Psoas muscle (tissue), 8 donors: ENCODE measurements around the gene HCAR1. TPM values are rescaled to one million over a fixed set of nuclear protein-coding genes. Genes with fewer than 3 reads are reported as not detected.

Experiments
- ATAC-seq, 4 donors: fragments of 200-7000 bp; cut with Tn5 transposase; one replicate each; pipeline ENCODE4 v1.9.1; 2020; ENCODE audit warnings: moderate library complexity in 3 of 4, mild to moderate bottlenecking in 2 of 4
- DNase-seq, 2 donors: peaks; one replicate each; pipeline ENCODE4 v3.0.0-alpha.2; 2020
- H3K27ac ChIP-seq: fragments of 200-600 bp; one replicate; pipeline ENCODE4 v1.8.0; 2022
- H3K27me3 ChIP-seq, 3 donors: fragments of 200-600 bp in 1 of 3; one replicate each; pipeline versions ENCODE4 v1.6.1 to v1.8.0; 2013 to 2022; ENCODE audit warnings: low read length in 2 of 3, mild to moderate bottlenecking in 2 of 3, moderate library complexity in 1 of 3; ENCODE audit not compliant: insufficient read depth in 3 of 3
- H3K36me3 ChIP-seq, 2 donors: fragments of 200-600 bp in 1 of 2; one replicate each; pipeline versions ENCODE4 v1.6.1 to v1.8.0; 2013 to 2022; ENCODE audit warnings: low read depth in 1 of 2, mild to moderate bottlenecking in 1 of 2, moderate library complexity in 1 of 2; ENCODE audit not compliant: insufficient read depth in 1 of 2
- H3K4me1 ChIP-seq: fragments of 200-600 bp; one replicate; pipeline ENCODE4 v1.8.0; 2022
- H3K4me3 ChIP-seq: fragments of 200-600 bp; one replicate; pipeline ENCODE4 v1.8.0; 2022; ENCODE audit warnings: mild to moderate bottlenecking
- H3K9me3 ChIP-seq: fragments of 200-600 bp; one replicate; pipeline ENCODE4 v1.8.0; 2022
- WGBS, 3 donors: extraction: QIAGEN DNeasy Blood & Tissue Kit; methylation state at CpG; one replicate each; pipeline versions ENCODE4 v1.1.6 to v1.1.7; 2013; 5-methylcytosine and 5-hydroxymethylcytosine counted together
- intact Hi-C, 2 donors: fragments of 100-400 bp; cut with DNase I; formaldehyde crosslinking; loops; one replicate each; pipeline versions ENCODE4 v1.11.0 to v1.14.2; 2022
- long read RNA-seq, 2 donors: library from polyadenylated mRNA; unstranded; transcript quantifications; one replicate each; pipeline ENCODE4 v2.0.0, GENCODE V29; 2021
- polyA plus RNA-seq, 3 donors: library from polyadenylated mRNA; stranded (reverse); fragments of 200-250 nt; gene quantifications; one replicate each; pipeline ENCODE4 v1.2.3, GENCODE V29; 2013
- total RNA-seq, 4 donors: library from RNA; stranded (reverse); fragmentation: NEBNext Ultra II Directional in 2 of 4; extraction: Animal tissue kit (Norgen Biotek cat#: 25700) in 2 of 4; gene quantifications; one replicate each; pipeline versions ENCODE4 v1.2.1 to v1.2.4, GENCODE V29; 2021 to 2023
- TF ChIP-seq, protein P1 (sequence below): fragments of 200-600 bp; IDR thresholded peaks from one replicate; pipeline ENCODE4 v1.8.0; 2022; ENCODE audit warnings: antibody characterized with exemption
- donor health status: healthy with polysubstance abuse.
- donor health status: DM: no; HTN: no; CAD: no; lungs with moderate emphysema.
- donor health status: Bipolar disorder and iron deficiency.
- donor health status: healthy.
- donor health status: DM: yes; HTN: yes; CAD: no.
- donor health status: DM: no; HTN: no; CAD: no.
- donor health status: DM: no; HTN: no; CAD: no.
- donor health status: DM: yes; HTN: yes; CAD: no.

Gene HCAR1, protein sequence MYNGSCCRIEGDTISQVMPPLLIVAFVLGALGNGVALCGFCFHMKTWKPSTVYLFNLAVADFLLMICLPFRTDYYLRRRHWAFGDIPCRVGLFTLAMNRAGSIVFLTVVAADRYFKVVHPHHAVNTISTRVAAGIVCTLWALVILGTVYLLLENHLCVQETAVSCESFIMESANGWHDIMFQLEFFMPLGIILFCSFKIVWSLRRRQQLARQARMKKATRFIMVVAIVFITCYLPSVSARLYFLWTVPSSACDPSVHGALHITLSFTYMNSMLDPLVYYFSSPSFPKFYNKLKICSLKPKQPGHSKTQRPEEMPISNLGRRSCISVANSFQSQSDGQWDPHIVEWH
- total RNA-seq (under 1 TPM in 3 of 4 donors, not detected in 1; 0.05 to 0.13 (median 0.08) TPM), polyA plus RNA-seq (under 1 TPM; 0.01 to 0.05 (median 0.03) TPM)
- long read RNA-seq, donor 1, result 0 reads
- long read RNA-seq, donor 2, result 0 reads

DNA sequence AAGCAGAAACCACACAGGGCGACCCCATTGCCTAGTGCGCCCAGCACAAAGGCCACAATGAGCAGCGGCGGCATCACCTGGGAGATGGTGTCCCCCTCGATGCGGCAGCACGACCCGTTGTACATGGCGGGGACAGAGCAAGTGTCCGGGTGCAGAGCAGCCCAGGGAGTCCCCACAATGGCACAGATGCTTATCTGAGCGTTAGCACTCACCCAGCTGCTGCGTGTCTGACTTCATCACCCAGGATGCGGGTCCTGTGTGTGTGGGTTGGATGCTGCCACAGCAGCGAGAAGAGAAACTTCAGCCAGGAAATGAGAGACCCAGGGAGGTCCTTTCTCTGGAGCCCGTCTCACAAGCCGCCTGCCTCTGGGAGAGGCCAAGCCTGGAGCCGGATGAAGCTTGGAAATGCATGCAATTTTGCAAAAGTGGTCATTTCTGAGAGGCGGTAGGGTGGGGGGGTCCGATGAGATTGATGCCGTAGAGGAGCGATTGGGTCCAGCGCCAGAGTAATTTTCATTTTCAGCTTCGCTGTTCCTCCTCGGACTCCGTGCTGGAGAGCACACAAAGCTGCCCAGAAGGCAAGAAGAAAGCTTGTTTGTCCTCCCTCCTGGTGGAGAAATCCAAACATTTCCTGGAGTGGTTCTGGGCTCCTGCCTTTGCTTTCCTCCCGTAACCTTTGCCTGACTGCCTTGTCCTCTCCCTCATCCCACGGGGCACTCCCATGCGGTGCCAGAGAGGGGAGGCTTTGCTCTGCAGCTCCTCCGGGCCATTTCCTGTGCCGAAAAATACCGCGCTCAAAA, at the start of gene HCAR1:
TSS of gene HCAR1 (minus strand) at position 630 of the 800 bp plus-strand sequence. CDS start at position 125, 505 bp downstream.
- DNase-seq, result no peak
- H3K27me3 ChIP-seq, result peaks cover 0 to 6% (median 0%) of the 10 kb centered on the region in 3 donors
- no peaks in the 10 kb centered on the region for H3K4me1 ChIP-seq
- H3K9me3 ChIP-seq, result no peaks in the 10 kb centered on the region
- no peaks in the 10 kb centered on the region for H3K36me3 ChIP-seq
- TF ChIP-seq, protein P1, sequence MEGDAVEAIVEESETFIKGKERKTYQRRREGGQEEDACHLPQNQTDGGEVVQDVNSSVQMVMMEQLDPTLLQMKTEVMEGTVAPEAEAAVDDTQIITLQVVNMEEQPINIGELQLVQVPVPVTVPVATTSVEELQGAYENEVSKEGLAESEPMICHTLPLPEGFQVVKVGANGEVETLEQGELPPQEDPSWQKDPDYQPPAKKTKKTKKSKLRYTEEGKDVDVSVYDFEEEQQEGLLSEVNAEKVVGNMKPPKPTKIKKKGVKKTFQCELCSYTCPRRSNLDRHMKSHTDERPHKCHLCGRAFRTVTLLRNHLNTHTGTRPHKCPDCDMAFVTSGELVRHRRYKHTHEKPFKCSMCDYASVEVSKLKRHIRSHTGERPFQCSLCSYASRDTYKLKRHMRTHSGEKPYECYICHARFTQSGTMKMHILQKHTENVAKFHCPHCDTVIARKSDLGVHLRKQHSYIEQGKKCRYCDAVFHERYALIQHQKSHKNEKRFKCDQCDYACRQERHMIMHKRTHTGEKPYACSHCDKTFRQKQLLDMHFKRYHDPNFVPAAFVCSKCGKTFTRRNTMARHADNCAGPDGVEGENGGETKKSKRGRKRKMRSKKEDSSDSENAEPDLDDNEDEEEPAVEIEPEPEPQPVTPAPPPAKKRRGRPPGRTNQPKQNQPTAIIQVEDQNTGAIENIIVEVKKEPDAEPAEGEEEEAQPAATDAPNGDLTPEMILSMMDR, result no peak
- intact Hi-C loops, result no loop called here
- WGBS, 3 donors, result 60 to 62% (median 60%) methylated on average over 32 of the region's 32 CpGs
- peak within 1 kb of the TSS; percentile 38 for H3K4me3 ChIP-seq
- no peak for ATAC-seq
- H3K27ac ChIP-seq, result no peak within 1 kb of the TSS

DNA sequence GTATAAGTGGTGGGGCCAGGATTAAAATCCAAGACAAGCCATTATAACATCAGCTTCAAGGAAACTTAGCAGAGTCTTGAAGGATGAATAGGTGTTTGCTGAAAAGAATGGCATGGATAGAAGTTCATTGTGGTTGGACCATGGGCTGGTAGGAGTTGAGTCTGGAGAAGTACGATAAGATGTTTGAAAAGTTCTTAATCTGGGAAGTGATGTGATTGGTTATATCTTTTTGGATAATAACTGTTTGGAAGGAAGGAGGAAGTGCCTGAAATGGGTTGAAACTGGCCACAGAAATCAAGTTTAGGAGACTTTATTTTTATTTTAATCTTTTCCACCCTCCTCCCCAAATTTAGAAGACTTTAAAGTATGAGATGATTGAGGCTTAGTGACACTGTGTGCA, 26.9 kb upstream of the HCAR1 start:
- no peak for ATAC-seq
- Histone ChIP-seq H3K36me3 (peaks cover 6 to 89% of the 10 kb centered on the region in 2 donors), H3K27ac (no peak overlapping the region), H3K4me1 (peaks cover 14% of the 10 kb centered on the region), H3K27me3 (no peaks in the 10 kb centered on the region), H3K4me3 (no peak overlapping the region), H3K9me3 (no peaks in the 10 kb centered on the region)
- intact Hi-C loops, result loop anchor here in 1 of 2 donors (10.0 kb wide), 1 partner anchor 233 kb away; the partner anchor contains the start of genes KNTC1 and RSRC2
- TF ChIP-seq, protein P1, result no peak
- no peak for DNase-seq
- WGBS, 3 donors, result 85 to 100% (median 97%) methylated on average over 1 of the region's 1 CpG

DNA sequence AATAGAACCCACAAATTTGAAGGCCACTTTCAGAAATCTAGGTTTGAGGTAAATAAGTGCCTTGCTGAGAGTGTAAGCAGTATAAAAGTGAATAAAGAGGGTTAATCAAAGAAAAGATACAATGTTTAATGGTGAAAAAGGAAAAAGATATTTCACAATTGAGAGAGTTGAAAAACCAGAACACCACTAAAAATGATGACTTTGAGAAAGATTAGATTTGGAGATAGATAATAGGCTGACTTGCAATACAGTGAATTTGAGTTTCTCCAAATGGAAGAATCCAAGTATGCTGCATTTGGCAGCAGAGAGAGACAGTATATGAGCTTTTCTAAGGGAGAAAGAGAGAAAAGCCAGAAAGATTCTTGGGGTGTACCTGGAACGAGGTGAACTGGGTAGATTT, 24.1 kb upstream of the HCAR1 start:
- TF ChIP-seq, protein P1, result no peak
- H3K4me1 ChIP-seq, result peaks cover 14% of the 10 kb centered on the region
- no peaks in the 10 kb centered on the region for H3K9me3 ChIP-seq
- WGBS, 3 donors, result 50 to 96% (median 95%) methylated on average over 1 of the region's 1 CpG
- H3K27ac ChIP-seq, result no peak overlapping the region
- no peak for ATAC-seq
- no peaks in the 10 kb centered on the region for H3K27me3 ChIP-seq
- no peak overlapping the region for H3K4me3 ChIP-seq
- peaks cover 4 to 63% of the 10 kb centered on the region in 2 donors for H3K36me3 ChIP-seq
- DNase-seq, result no peak
- intact Hi-C loops, result loop anchor here in 1 of 2 donors (10.0 kb wide), 1 partner anchor 230 kb away; the partner anchor contains the start of genes KNTC1 and RSRC2

DNA sequence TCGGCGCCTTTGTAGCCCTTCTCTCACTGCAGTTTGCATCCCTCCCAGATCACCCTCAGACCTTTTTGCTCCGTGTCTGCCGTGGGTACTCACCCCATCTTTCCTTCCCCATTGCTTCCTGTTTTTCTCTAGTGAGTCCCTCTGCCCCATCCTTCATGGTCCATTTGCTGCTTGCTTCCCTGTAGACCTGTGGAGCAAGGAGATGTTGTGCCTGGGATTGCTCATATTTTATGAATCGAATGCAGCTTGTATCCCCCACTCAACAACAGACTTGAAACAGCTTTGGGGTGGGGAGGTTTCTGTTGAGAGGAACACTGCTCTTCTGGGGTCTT, 22.6 kb upstream of the HCAR1 start:
- Histone ChIP-seq H3K27me3 (no peaks in the 10 kb centered on the region), H3K36me3 (peaks cover under 1 to 48% of the 10 kb centered on the region in 2 donors), H3K9me3 (no peaks in the 10 kb centered on the region), H3K27ac (peak overlapping the region; percentile 90), H3K4me1 (peaks cover 14% of the 10 kb centered on the region), H3K4me3 (peak overlapping the region; percentile 98)
- TF ChIP-seq, protein P1, result no peak
- intact Hi-C loops, result loop anchor here (2.0 to 10.0 kb wide), 3 partner anchors 114 to 228 kb away; partner anchors contain the start of genes KNTC1 (in 2 of the 2) and RSRC2 (in 2 of the 2)
- DNase-seq (no peak), ATAC-seq (no peak)
- WGBS, 3 donors, result 5 to 7% (median 5%) methylated on average over 5 of the region's 5 CpGs
